ENCODE results near the gene CNNM1.

DNA sequence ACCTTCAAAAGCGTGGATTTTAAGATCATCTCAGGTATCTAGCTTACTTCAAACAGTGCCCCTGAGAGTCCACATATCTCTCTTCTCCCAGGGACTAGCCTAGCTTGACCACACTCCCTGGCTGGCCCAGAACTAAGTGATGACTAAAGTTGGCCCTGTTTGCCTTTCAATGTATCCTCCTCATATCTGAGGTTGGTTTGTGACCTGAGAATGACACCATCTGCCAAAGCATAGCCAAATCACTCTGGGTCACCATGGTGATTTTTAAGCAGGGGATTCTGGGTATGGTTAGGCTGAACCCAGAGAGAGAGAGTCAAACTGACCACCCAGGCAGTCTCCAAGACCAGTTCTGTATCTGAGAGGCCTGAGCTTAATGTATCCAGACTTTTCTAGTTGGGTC is 16.2 kb downstream of the CNNM1 start:
- TF ChIP-seq, protein P1, sequence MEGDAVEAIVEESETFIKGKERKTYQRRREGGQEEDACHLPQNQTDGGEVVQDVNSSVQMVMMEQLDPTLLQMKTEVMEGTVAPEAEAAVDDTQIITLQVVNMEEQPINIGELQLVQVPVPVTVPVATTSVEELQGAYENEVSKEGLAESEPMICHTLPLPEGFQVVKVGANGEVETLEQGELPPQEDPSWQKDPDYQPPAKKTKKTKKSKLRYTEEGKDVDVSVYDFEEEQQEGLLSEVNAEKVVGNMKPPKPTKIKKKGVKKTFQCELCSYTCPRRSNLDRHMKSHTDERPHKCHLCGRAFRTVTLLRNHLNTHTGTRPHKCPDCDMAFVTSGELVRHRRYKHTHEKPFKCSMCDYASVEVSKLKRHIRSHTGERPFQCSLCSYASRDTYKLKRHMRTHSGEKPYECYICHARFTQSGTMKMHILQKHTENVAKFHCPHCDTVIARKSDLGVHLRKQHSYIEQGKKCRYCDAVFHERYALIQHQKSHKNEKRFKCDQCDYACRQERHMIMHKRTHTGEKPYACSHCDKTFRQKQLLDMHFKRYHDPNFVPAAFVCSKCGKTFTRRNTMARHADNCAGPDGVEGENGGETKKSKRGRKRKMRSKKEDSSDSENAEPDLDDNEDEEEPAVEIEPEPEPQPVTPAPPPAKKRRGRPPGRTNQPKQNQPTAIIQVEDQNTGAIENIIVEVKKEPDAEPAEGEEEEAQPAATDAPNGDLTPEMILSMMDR (IDR thresholded peaks at IDR 0.05; ENCODE audit: poor library complexity): no peak
- TF ChIP-seq EZH2 (IDR thresholded peaks at IDR 0.05; ENCODE audit: borderline replicate concordance) (no peak), EZH2phosphoT487 (IDR thresholded peaks at IDR 0.05; ENCODE audit: low read depth, severe bottlenecking, unreplicated experiment) (no peak)
